PC-9 (cell line): ENCODE data around the gene NINJ2. TPM values are rescaled to one million over a fixed set of nuclear protein-coding genes. Genes with fewer than 3 reads are reported as not detected.
"Not testable (repeated sequence)": the region's sequence is repeated elsewhere in the genome, so short reads cannot be mapped to it uniquely, and the experiment has no call there.

Experiments
- BruUV-seq: library from RNA; stranded (reverse); fragments of 400-500 nt; replicated peaks from 2 replicates; lab custom pipeline; 2021; lab: Mats Ljungman, UMichigan
- CTCF ChIA-PET: fragments of 300-600 bp; sonication (Branson Sonifier 250); formaldehyde crosslinking; loops from one replicate; lab custom pipeline; 2022; ENCODE audit warnings: antibody characterized with exemption; lab: Charles Lee
- POLR2A ChIA-PET: fragments of 300-600 bp; sonication (Branson Sonifier 250); formaldehyde crosslinking; loops from one replicate; lab custom pipeline; 2022; ENCODE audit warnings: antibody characterized with exemption; ENCODE audit not compliant: unreplicated experiment; lab: Charles Lee
- DNase-seq, 2 experiments: peaks; one replicate each; pipeline versions ENCODE4 v3.0.0 to v3.0.0-alpha.2; 2015 to 2022; ENCODE audit warnings: mixed read lengths in 1 of 2
- H2AFZ ChIP-seq: fragments of 200-600 bp; sonication (generic); 2 replicates; pipeline ENCODE4 v1.8.1; 2017; ENCODE audit warnings: antibody characterized with exemption
- H3F3A ChIP-seq: fragments of 200-600 bp; sonication (generic); 2 replicates; pipeline ENCODE4 v1.8.1; 2017; ENCODE audit warnings: antibody characterized with exemption, mild to moderate bottlenecking, low read depth; ENCODE audit not compliant: insufficient read depth
- H3K27ac ChIP-seq: fragments of 200-600 bp; sonication (generic); 2 replicates; pipeline ENCODE4 v1.6.1; 2016; ENCODE audit warnings: mixed run types
- H3K27me3 ChIP-seq: fragments of 200-600 bp; sonication (generic); 2 replicates; pipeline ENCODE4 v1.6.1; 2016; ENCODE audit warnings: low read depth, mixed run types; ENCODE audit not compliant: insufficient read depth
- H3K36me3 ChIP-seq: fragments of 200-600 bp; sonication (generic); 2 replicates; pipeline ENCODE4 v1.6.1; 2016; ENCODE audit warnings: low read depth, mixed run types
- H3K4me1 ChIP-seq: fragments of 200-600 bp; sonication (generic); replicated peaks from 2 replicates; pipeline ENCODE4 v1.6.1; 2016; ENCODE audit warnings: mixed run types; ENCODE audit not compliant: insufficient read depth
- H3K4me2 ChIP-seq: fragments of 200-600 bp; sonication (generic); 2 replicates; pipeline ENCODE4 v1.6.1; 2017; ENCODE audit warnings: mixed run types
- H3K4me3 ChIP-seq: fragments of 200-600 bp; sonication (generic); 2 replicates; pipeline ENCODE4 v1.6.1; 2016; ENCODE audit warnings: mixed run types
- H3K79me2 ChIP-seq: fragments of 200-600 bp; sonication (generic); 2 replicates; pipeline ENCODE4 v1.6.1; 2017; ENCODE audit warnings: low read depth, mixed run types
- H3K9me2 ChIP-seq: fragments of 200-600 bp; sonication (generic); 2 replicates; pipeline ENCODE4 v1.8.1; 2017; ENCODE audit warnings: mild to moderate bottlenecking; ENCODE audit not compliant: insufficient read depth
- H3K9me3 ChIP-seq: fragments of 200-600 bp; sonication (generic); 2 replicates; pipeline ENCODE4 v1.8.1; 2016; ENCODE audit warnings: low read depth; ENCODE audit not compliant: insufficient read depth
- H4K20me1 ChIP-seq: fragments of 200-600 bp; sonication (generic); 2 replicates; pipeline ENCODE4 v1.8.1; 2017; ENCODE audit not compliant: insufficient read depth
- EZH2 ChIP-seq: fragments of 200-600 bp; sonication (generic); IDR thresholded peaks from 2 replicates; pipeline ENCODE4 v1.8.0; 2017; ENCODE audit warnings: antibody characterized with exemption, low read depth
- intact Hi-C: fragments of 100-400 bp; cut with micrococcal nuclease; formaldehyde crosslinking; loops from one replicate; pipeline ENCODE4 v1.10.0; 2022; ENCODE audit not compliant: unreplicated experiment
- total RNA-seq: library from RNA; stranded (reverse); gene quantifications from 2 replicates; pipeline ENCODE4 v1.2.3, GENCODE V29; 2021
- TF ChIP-seq, protein P1 (sequence below): fragments of 200-600 bp; sonication (generic); conservative IDR thresholded peaks from 2 replicates; pipeline ENCODE4 v1.6.1; 2017; ENCODE audit warnings: mixed run types, antibody characterized with exemption, mild to moderate bottlenecking, moderate library complexity

The NINJ2 gene
- total RNA-seq, 1 experiment from 2014 or later: 19.3 TPM

DNA sequence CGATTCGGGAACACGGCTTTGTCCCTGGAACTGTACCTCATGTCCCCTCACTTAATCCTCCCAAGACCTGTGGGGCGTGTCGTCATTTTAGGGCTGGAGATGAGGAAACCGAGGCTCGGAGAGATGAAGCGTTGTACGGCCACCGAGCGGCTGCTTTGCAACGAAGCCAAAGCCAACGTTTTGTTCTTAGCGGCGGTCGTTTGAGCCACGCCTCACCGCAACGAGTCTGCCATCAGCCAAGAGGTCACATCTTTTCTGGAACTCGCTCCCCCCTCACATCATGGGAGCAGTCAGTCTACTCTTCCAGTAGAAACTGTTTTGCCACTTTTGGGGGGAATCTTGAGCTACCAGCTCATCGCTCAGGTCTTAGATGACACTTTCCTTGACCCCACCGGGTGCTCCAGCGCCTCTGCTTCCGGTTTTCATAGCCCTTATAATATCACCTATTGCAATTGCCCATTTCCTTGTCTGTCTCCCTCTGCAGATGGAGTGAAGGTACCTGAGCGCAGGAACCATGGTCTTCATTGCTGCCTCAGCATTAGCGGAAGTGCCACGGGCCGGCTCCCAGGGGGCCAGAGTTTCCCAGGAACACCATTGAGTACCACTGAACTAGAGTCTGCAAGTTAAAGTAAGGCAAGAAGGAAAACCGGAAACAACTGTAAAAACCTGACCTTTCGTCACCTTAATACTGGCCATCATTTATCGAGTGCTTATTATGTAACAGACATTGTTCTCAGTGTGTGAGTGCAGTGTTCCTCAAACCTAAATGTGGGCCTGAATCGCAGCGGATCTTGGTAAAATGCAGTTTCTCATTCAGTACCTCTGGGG is 19.6 kb downstream of the NINJ2 start:
- DNase-seq: peak in 1 of 2 experiments; percentile 36
- Histone ChIP-seq H4K20me1 (no peaks in the 10 kb centered on the region), H3K4me2 (peak overlapping the region; percentile 94), H3K4me3 (peak overlapping the region; percentile 77), H2AFZ (peak overlapping the region; percentile 95), H3K4me1 (peaks cover 36% of the 10 kb centered on the region), H3K9me2 (no peaks in the 10 kb centered on the region), H3K9me3 (no peaks in the 10 kb centered on the region), H3K27ac (peak overlapping the region; percentile 79), H3K36me3 (0 out of 2 replicates have a peak, but pooled peaks cover 2% of the 10 kb centered on the region), H3K27me3 (no peaks in the 10 kb centered on the region), H3K79me2 (peaks cover 10% of the 10 kb centered on the region), H3F3A (peaks cover 30% of the 10 kb centered on the region; the same call in 1 of the 2 replicates)
- intact Hi-C loops: loop anchor here (1.0 to 2.0 kb wide), 2 partner anchors 73 to 108 kb away; no protein-coding TSS in a partner anchor
- BruUV-seq: TSS peak; percentile 45
- ChIA-PET CTCF (interaction anchor here (0.6 kb wide), 1 partner anchor 73 kb away, joined by 5 read pairs; no protein-coding TSS in a partner anchor), POLR2A (interaction anchor here (0.6 to 0.7 kb wide), 2 partner anchors 170 to 308 kb away, joined by 3 to 4 read pairs; no protein-coding TSS in a partner anchor)
- no peak for TF ChIP-seq EZH2
- TF ChIP-seq, protein P1, sequence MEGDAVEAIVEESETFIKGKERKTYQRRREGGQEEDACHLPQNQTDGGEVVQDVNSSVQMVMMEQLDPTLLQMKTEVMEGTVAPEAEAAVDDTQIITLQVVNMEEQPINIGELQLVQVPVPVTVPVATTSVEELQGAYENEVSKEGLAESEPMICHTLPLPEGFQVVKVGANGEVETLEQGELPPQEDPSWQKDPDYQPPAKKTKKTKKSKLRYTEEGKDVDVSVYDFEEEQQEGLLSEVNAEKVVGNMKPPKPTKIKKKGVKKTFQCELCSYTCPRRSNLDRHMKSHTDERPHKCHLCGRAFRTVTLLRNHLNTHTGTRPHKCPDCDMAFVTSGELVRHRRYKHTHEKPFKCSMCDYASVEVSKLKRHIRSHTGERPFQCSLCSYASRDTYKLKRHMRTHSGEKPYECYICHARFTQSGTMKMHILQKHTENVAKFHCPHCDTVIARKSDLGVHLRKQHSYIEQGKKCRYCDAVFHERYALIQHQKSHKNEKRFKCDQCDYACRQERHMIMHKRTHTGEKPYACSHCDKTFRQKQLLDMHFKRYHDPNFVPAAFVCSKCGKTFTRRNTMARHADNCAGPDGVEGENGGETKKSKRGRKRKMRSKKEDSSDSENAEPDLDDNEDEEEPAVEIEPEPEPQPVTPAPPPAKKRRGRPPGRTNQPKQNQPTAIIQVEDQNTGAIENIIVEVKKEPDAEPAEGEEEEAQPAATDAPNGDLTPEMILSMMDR: peak; percentile 34; the same call in 1 of the 2 replicates

DNA sequence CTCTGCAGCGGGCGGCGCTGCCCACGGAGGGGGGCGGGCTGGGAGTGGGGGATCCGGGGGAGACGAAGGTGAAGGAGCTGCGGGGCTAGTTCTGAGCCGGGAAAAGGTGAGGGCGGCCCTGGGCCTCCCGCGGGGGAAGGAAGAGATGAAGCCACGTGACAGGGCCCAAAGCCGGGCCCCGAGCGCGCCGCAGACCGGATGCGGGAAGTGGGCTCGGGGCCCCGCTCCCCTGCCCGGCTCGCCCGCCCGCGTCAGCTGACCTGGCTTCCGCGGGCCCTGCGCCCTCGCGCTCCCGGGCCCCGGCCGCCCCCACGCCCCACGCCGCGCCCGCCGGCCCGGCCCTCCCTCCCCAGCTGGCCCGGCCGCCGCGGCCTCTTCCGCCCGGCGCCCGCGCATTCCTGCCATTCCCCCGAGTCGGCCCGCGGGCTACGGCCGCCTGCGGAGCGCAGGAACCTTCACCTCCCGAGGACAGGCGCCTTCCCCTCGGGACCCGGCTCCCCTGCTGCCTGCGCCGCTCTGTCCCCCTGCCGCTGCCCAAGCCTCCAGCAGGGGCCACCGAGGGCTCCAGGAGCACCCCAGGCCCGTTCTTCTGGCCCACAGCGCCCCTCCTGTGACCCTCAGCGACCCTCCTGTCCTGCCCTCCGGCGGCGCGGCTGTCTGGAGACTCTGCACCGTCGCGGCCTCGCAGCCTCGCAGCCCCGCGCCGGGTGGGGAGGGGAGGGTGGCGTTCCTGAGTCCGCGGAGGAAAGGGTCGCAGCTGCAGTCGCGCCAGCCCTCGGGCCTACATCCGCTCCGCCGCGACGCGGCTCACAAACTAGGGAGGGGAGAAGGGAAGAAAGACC is 20.4 kb downstream of the NINJ2 start:
- CTCF ChIA-PET: interaction anchor here (0.6 to 1.3 kb wide), 3 partner anchors 72 to 254 kb away, joined by 3 to 5 read pairs (median 4); partner anchors contain the start of gene WNK1

DNA sequence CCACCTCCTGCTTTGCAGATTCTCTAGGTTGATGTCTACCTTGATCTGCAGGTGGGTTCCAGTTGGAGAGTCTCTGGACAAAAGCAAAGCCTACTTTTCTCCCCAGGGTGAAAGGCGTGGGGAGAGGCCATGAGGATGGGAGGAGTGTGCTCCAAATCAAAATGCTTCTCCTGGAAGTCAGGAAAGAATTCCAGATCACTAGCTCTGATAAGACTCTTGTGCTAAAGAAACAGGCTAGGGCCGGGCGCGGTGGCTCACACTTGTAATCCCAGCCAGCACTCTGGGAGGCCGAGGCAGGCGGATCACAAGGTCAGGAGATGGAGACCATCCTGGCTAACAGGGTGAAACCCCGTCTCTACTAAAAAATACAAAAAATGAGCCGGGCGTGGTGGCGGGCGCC is 21.9 kb downstream of the NINJ2 start:
- POLR2A ChIA-PET: interaction anchor here (0.6 kb wide), 1 partner anchor 8 kb away, joined by 7 read pairs; no protein-coding TSS in a partner anchor
- H3K9me2 ChIP-seq, H3K4me3 ChIP-seq, H2AFZ ChIP-seq, H3K9me3 ChIP-seq, H3K4me2 ChIP-seq, CTCF ChIA-PET, H3K27ac ChIP-seq, DNase-seq, H3K27me3 ChIP-seq, H3K36me3 ChIP-seq, BruUV-seq, H4K20me1 ChIP-seq, intact Hi-C loops: not testable (repeated sequence)
- Histone ChIP-seq H3K4me1 (peaks cover 36% of the 10 kb centered on the region), H3K79me2 (peaks cover 10% of the 10 kb centered on the region), H3F3A (peaks cover 30% of the 10 kb centered on the region; the same call in 1 of the 2 replicates)

More for the DNA sequence above, 20.4 kb downstream of the NINJ2 start:
- H3K4me1 ChIP-seq: peaks cover 36% of the 10 kb centered on the region
- peak overlapping the region; percentile 95 for H2AFZ ChIP-seq
- 0 out of 2 replicates have a peak, but pooled peaks cover 2% of the 10 kb centered on the region for H3K36me3 ChIP-seq
- H3K79me2 ChIP-seq: peaks cover 10% of the 10 kb centered on the region
- H3F3A ChIP-seq: peaks cover 30% of the 10 kb centered on the region; the same call in 1 of the 2 replicates
- H3K4me2 ChIP-seq: peak overlapping the region; percentile 94
- no peaks in the 10 kb centered on the region for H3K9me2 ChIP-seq
- BruUV-seq: no TSS peak
- H3K4me3 ChIP-seq: peak overlapping the region; percentile 77
- intact Hi-C loops: loop anchor here (1.0 to 2.0 kb wide), 3 partner anchors 11 to 108 kb away; no protein-coding TSS in a partner anchor
- peak overlapping the region; percentile 79 for H3K27ac ChIP-seq
- H3K27me3 ChIP-seq: no peaks in the 10 kb centered on the region
- POLR2A ChIA-PET: interaction anchor here (0.6 to 0.7 kb wide), 2 partner anchors 171 to 309 kb away, joined by 3 to 4 read pairs; no protein-coding TSS in a partner anchor
- DNase-seq: peak; percentile 63 to 76
- TF ChIP-seq, protein P1: peak; percentile 55
- no peak for TF ChIP-seq EZH2
- no peaks in the 10 kb centered on the region for H4K20me1 ChIP-seq
- H3K9me3 ChIP-seq: no peaks in the 10 kb centered on the region
